ENCODE measurements around the gene ABCA7.

The ABCA7 gene

DNA sequence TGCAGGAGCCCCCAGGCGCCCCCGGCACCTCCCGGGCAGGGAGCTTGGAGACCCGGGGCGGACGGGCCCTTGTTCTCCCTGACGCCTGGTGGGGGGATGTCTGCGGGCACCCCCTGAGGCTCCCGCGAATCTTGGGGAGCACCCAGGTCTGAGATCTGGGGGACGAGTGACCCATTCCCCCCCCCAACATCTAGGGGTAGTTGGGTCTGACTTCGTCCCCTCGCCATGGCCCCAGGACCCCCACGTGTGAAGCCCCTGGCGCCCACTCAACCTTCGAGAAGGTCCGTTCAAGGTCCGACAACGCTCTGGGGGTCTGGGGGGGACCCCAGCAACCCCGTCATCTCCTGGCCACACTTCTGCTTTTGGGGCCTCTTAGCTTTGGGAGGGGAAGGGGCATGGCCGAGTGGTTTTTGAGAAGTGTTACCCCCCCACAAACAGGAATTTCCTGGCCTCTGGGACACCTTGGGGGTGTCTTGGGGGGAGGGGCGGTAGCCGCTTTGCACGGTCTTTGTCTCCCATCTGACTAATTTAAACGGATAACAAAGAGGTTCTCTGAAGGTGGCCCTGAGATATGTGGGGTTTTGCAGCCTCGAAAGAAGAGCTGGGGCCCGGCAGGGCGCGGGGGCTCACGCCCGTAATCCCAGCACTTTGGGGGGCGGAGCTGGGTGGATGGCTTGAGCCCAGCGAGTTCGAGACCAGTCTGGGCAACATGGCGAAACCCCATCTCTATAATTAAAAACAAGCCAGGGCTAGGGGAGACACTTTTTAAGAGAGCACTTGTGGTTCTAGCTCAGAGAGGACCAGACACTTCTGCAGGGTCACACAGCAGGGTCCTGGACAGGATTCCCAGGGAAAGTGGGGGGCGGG is 12.9 kb upstream of the ABCA7 start:
- Histone ChIP-seq H3F3A (ENCODE audit: insufficient read depth, low read length) (peaks cover 35% of the 10 kb centered on the region), H3K4me3 (ENCODE audit: low read length) (peak overlapping the region; percentile 99), H3K9ac (ENCODE audit: low read length) (peak overlapping the region; percentile 76), H3K36me3 (replicated peaks; ENCODE audit: insufficient read depth, low read length) (no peaks in the 10 kb centered on the region; the same call in 1 of the 2 replicates), H3K4me2 (ENCODE audit: low read depth, low read length) (peak overlapping the region; percentile 97), H3K27me3 (replicated peaks; ENCODE audit: insufficient read depth, low read length) (no peaks in the 10 kb centered on the region), H3K4me1 (ENCODE audit: low read length) (peaks cover 4% of the 10 kb centered on the region; the same call in 1 of the 2 replicates), H3K27ac (ENCODE audit: low read length) (peak overlapping the region; percentile 62; the same call in 1 of the 2 replicates), H3K79me2 (ENCODE audit: low read length) (peaks cover 47% of the 10 kb centered on the region), H2AFZ (ENCODE audit: low read length) (peak overlapping the region; percentile 79), H4K20me1 (ENCODE audit: insufficient read depth, low read length) (no peaks in the 10 kb centered on the region), H3K9me3 (replicated peaks; ENCODE audit: insufficient read depth, low read length) (no peaks in the 10 kb centered on the region), H3K9me2 (replicated peaks; ENCODE audit: insufficient read depth, low read length) (no peaks in the 10 kb centered on the region)
- DNase-seq: peak; percentile 52
- TF ChIP-seq EZH2 (optimal IDR thresholded peaks at IDR 0.05; ENCODE audit: low read depth, low read length) (no peak), EZH2phosphoT487 (IDR thresholded peaks at IDR 0.05; ENCODE audit: low read length) (no peak)
- TF ChIP-seq, protein P1, sequence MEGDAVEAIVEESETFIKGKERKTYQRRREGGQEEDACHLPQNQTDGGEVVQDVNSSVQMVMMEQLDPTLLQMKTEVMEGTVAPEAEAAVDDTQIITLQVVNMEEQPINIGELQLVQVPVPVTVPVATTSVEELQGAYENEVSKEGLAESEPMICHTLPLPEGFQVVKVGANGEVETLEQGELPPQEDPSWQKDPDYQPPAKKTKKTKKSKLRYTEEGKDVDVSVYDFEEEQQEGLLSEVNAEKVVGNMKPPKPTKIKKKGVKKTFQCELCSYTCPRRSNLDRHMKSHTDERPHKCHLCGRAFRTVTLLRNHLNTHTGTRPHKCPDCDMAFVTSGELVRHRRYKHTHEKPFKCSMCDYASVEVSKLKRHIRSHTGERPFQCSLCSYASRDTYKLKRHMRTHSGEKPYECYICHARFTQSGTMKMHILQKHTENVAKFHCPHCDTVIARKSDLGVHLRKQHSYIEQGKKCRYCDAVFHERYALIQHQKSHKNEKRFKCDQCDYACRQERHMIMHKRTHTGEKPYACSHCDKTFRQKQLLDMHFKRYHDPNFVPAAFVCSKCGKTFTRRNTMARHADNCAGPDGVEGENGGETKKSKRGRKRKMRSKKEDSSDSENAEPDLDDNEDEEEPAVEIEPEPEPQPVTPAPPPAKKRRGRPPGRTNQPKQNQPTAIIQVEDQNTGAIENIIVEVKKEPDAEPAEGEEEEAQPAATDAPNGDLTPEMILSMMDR (IDR thresholded peaks at IDR 0.05; ENCODE audit: low read length): no peak

DNA sequence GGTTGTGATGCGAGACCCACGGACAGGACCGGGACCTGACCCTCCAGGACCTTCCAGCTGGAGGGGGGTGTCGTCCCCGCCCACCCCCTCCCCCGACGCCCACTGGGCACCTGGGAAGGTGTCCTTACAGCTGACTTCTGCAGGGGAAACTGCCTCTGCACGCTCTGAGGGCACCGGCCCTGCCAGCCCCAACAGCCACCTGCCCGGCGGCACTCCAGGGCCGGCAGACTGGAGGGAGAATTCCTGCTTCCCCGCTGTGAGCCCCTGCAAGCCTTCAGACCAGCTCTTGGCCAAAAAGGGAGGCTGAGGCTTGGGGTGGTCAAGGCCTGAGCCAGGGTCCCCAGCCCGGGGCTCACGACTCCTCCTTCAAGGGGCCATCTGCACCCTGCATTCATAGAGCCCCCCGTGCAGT is 12.3 kb upstream of the ABCA7 start:
- Histone ChIP-seq H3K4me1 (ENCODE audit: low read length) (peaks cover 4% of the 10 kb centered on the region; the same call in 1 of the 2 replicates), H3K79me2 (ENCODE audit: low read length) (peaks cover 54% of the 10 kb centered on the region), H3K27me3 (replicated peaks; ENCODE audit: insufficient read depth, low read length) (no peaks in the 10 kb centered on the region), H3K4me2 (ENCODE audit: low read depth, low read length) (peak overlapping the region; percentile 97), H3K27ac (ENCODE audit: low read length) (peak overlapping the region; percentile 62; the same call in 1 of the 2 replicates), H3K9ac (ENCODE audit: low read length) (peak overlapping the region; percentile 76; the same call in 1 of the 2 replicates), H3F3A (ENCODE audit: insufficient read depth, low read length) (peaks cover 35% of the 10 kb centered on the region), H3K9me3 (replicated peaks; ENCODE audit: insufficient read depth, low read length) (no peaks in the 10 kb centered on the region), H3K36me3 (replicated peaks; ENCODE audit: insufficient read depth, low read length) (peaks cover 5% of the 10 kb centered on the region; the same call in 1 of the 2 replicates), H2AFZ (ENCODE audit: low read length) (no peak overlapping the region), H3K9me2 (replicated peaks; ENCODE audit: insufficient read depth, low read length) (no peaks in the 10 kb centered on the region), H4K20me1 (ENCODE audit: insufficient read depth, low read length) (no peaks in the 10 kb centered on the region), H3K4me3 (ENCODE audit: low read length) (peak overlapping the region; percentile 99)
- peak; percentile 24 for DNase-seq
- TF ChIP-seq EZH2phosphoT487 (IDR thresholded peaks at IDR 0.05; ENCODE audit: low read length): no peak
- TF ChIP-seq, protein P1 (IDR thresholded peaks at IDR 0.05; ENCODE audit: low read length): no peak
- no peak for TF ChIP-seq EZH2 (optimal IDR thresholded peaks at IDR 0.05; ENCODE audit: low read depth, low read length)

DNA sequence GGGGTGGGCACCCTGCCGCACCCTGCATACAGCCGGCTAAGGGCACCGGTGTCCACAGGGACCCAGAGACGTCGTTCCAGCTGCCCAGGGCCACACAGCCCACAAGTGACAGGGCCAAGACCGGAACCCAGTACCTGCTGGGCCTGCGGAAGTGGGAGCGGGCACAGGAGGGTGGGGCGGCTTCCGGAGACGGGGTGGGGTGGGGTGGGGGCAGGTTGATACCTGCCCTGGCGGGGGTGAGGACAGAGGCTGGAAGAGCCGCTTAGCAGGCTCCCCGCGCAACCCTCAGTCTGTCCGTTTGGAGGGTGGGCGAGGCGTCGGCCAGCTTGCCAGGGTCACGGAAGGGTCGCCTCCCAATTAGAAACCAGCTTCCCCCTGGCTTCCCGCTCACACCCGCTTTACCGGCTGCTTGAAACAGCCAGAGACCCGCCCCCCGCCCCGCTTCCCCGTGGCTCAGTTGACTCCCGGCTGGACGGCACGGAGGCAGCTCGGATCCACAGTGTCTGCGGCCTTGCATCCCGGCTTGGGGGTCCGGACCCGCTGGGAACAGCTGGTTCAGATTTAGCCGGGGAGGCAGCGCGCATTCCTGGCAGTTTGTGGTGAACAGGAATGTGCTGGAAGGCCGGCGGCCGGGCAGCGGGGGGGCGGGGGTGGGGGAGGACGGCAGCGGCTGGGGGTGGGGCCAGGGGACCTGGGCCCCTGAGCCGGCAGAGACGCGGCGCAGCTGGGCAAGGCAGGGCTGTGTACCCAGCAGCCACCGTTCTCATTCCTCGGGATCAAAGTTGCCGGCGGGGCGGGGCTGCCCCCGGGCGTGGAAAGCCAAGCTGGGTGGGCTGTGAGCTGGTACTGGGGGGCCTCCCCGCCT is 11.6 kb upstream of the ABCA7 start:
- peaks cover 59% of the 10 kb centered on the region for H3K79me2 ChIP-seq (ENCODE audit: low read length)
- TF ChIP-seq EZH2phosphoT487 (IDR thresholded peaks at IDR 0.05; ENCODE audit: low read length) (no peak), EZH2 (optimal IDR thresholded peaks at IDR 0.05; ENCODE audit: low read depth, low read length) (no peak)
- TF ChIP-seq, protein P1 (IDR thresholded peaks at IDR 0.05; ENCODE audit: low read length): no peak
- no peaks in the 10 kb centered on the region for H3K27me3 ChIP-seq (replicated peaks; ENCODE audit: insufficient read depth, low read length)
- H3F3A ChIP-seq (ENCODE audit: insufficient read depth, low read length): peaks cover 34% of the 10 kb centered on the region
- H3K4me2 ChIP-seq (ENCODE audit: low read depth, low read length): peak overlapping the region; percentile 97
- peak overlapping the region; percentile 62; the same call in 1 of the 2 replicates for H3K27ac ChIP-seq (ENCODE audit: low read length)
- no peaks in the 10 kb centered on the region for H3K9me2 ChIP-seq (replicated peaks; ENCODE audit: insufficient read depth, low read length)
- peak overlapping the region; percentile 67 for H2AFZ ChIP-seq (ENCODE audit: low read length)
- peak overlapping the region; percentile 99 for H3K4me3 ChIP-seq (ENCODE audit: low read length)
- H3K9me3 ChIP-seq (replicated peaks; ENCODE audit: insufficient read depth, low read length): no peaks in the 10 kb centered on the region
- no peaks in the 10 kb centered on the region for H4K20me1 ChIP-seq (ENCODE audit: insufficient read depth, low read length)
- DNase-seq: peak; percentile 80
- peaks cover 4% of the 10 kb centered on the region; the same call in 1 of the 2 replicates for H3K4me1 ChIP-seq (ENCODE audit: low read length)
- H3K9ac ChIP-seq (ENCODE audit: low read length): peak overlapping the region; percentile 76
- H3K36me3 ChIP-seq (replicated peaks; ENCODE audit: insufficient read depth, low read length): peaks cover 5% of the 10 kb centered on the region; the same call in 1 of the 2 replicates
